ENCODE data around the gene KRTAP10-11.

DNA sequence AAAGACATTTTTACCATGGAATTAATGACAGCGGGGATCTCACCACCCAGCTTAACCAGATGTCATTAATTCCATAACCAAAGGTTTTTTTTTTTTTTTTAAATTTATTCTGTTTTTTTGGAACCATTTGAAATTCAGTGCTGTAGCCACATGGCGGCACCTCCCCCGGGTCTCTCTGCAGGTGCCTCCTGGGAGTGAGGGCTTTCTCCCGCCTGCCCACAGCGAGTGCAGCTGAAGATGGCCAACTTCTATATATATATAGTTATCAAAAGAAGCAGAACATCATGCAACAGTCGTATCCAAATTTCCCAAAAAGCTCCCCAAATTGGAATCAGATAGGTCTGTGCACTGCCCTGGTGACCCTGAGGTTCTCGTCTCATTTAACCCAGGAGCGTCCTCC is 30.7 kb upstream of the KRTAP10-11 start:
- no peak for TF ChIP-seq ATF2 (CRISPR knock-in tag; IDR thresholded peaks at IDR 0.05; ENCODE audit: borderline replicate concordance, low read depth)
- TF ChIP-seq, protein P1, sequence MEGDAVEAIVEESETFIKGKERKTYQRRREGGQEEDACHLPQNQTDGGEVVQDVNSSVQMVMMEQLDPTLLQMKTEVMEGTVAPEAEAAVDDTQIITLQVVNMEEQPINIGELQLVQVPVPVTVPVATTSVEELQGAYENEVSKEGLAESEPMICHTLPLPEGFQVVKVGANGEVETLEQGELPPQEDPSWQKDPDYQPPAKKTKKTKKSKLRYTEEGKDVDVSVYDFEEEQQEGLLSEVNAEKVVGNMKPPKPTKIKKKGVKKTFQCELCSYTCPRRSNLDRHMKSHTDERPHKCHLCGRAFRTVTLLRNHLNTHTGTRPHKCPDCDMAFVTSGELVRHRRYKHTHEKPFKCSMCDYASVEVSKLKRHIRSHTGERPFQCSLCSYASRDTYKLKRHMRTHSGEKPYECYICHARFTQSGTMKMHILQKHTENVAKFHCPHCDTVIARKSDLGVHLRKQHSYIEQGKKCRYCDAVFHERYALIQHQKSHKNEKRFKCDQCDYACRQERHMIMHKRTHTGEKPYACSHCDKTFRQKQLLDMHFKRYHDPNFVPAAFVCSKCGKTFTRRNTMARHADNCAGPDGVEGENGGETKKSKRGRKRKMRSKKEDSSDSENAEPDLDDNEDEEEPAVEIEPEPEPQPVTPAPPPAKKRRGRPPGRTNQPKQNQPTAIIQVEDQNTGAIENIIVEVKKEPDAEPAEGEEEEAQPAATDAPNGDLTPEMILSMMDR (IDR thresholded peaks at IDR 0.05), result no peak
- TF ChIP-seq STAT6 (CRISPR knock-in tag; conservative IDR thresholded peaks at IDR 0.05; ENCODE audit: low read depth), result no peak
- TF ChIP-seq FOXK1 (CRISPR knock-in tag; IDR thresholded peaks at IDR 0.05), result no peak
